Central memory CD4-positive, alpha-beta T cell (primary cell): ENCODE results near the gene BSDC1.
A peak's percentile ranks its signal among the peaks of the same experiment; 100 is the strongest.
"Not testable (repeated sequence)": the region's sequence is repeated elsewhere in the genome, so short reads cannot be mapped to it uniquely, and the experiment has no call there.

Experiments used
- DNase-seq: peaks from one replicate; pipeline ENCODE4 v3.0.0; 2022

The BSDC1 gene

DNA sequence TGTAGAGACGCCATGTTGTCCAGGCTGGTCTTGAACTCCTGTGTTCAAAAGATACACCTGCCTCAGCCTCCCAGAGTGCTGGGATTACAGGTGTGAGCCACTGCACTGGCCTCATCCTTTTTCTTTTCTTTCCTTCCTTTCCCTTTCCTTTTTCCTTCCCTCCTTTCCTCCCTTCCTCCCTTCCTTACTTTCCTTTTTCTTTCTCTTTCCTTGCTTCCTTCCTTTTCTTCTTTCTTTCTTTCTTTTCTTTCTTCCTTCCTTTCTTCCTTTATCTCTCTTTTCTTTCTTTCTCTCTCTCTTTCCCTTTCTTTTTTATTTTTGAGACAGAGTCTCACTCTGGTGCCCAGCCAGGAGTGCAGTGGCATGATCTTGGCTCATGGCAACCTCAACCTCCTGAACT lies 37.8 kb downstream of the BSDC1 start:
- DNase-seq, result no peak

DNA sequence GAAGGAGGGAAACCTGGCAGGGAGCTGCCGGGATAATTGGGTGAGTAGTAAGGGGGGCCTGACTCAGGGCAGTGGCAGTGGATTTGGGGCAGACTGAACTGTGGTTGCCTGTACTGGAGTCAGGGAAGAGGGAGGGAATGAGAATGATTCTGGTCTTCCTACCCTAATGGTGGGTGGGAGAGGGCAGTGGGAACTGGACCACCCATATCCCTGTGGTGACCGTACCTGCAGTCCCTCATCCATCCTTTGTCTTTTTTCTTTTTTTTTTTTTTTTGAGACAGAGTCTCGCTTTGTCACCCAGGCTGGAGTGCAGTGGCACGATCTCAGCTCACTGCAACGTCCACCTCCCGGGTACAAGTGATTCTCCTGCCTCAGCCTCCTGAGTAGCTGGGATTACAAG lies 38.5 kb downstream of the BSDC1 start:
- not testable (repeated sequence) for DNase-seq

DNA sequence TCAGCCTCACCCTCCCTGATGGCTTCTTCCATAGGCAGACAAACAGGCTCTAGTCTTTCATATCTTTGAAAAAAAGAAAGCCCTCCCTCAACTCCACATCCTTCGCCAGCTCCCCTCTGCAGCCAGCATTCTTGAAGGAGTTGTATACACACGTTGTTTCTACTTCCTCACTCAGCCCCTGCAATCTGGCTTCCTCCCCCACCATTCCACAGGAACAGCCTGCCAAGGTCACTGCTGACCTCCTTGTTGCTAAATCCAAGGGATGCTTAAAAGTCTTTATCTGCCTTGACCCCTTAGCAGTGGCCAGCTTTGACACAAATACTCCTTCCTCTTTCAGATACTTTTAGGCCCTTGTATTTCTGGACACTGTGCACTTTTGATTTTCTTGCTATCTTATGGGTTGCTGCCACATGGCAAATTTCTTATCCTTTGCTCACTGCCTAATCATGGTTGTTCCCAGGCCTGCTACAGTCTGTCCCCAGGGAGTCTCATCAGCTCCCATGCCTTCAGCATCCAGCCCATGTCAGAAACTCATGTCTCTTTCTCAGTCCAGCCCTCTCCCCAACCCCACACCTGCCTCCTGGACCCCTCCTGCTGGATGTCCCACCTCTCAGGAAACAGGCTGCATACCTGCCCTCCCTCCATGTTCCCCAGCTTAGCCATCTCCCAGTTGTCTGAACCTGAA lies 40.2 kb downstream of the BSDC1 start:
- no peak for DNase-seq

DNA sequence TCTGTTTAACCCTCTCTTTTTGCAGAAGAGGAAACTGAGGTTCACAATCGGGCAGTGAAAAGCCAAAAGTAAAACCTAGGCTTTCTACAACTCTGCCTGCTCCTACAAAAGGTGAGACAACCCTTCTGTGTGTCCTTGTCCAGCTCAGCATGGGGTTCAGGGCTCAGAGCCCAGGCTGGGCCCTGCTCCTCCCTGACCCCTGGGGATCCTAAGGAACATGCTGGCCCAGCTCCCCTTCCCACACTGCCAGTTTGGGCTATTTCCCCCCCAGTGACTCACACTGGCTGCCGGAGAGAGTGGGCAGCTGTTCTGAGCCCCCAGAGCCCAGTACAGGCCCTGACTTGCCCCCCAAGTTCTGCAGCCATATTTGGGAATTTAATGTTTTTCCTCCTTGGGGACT lies 40.8 kb downstream of the BSDC1 start:
- no peak for DNase-seq

DNA sequence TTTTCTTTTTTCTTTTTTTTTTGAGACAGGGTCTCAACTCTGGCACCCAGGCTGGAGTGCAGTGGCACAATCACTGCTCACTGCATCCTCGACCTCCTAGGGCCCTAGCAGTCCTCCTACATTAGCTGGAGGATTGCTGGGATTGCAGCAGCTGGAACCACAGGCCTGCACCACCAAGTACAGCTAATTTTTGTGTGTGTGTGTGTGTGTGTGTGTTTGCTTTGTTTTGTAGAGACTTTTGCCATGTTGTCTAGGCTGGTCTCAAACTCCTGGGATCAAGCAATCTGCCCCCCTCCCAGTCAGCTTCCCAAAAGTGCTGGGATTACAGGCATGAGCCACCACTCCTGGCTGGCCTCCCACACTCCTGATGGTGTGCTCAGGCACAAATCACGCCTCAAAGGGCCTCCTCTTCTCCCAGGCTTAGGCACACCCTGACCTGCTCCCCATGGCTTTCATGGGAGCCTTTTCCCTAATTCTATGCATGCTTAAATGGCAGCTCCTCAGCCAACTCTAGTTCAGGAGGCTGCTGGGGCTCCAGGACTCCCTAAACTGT lies 41.3 kb downstream of the BSDC1 start:
- DNase-seq, result no peak

DNA sequence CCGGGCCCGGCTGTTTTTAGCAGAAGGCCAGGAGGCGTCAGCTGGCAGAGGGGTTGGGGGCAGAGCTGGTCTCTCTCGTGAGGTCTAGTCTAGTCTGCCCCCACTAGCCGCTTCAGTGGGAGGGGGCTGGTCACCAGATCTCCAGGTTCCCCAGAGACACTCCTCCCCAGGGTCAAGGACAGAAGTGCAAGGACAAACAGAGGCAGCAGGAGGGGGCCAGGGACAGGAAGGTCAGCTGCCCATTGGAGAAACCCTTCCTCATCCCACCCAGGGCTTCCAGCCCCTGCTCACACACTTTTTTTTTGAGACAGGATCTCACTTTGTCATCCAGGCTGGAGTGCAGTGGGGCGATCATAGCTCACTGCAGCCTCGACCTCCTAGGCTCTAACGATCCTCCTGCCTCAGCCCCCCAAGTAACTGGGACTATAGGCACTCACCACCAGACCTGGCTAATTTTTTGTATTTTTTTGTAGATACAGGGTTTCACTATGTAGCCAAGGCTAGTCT lies 41.9 kb downstream of the BSDC1 start:
- no peak for DNase-seq

DNA sequence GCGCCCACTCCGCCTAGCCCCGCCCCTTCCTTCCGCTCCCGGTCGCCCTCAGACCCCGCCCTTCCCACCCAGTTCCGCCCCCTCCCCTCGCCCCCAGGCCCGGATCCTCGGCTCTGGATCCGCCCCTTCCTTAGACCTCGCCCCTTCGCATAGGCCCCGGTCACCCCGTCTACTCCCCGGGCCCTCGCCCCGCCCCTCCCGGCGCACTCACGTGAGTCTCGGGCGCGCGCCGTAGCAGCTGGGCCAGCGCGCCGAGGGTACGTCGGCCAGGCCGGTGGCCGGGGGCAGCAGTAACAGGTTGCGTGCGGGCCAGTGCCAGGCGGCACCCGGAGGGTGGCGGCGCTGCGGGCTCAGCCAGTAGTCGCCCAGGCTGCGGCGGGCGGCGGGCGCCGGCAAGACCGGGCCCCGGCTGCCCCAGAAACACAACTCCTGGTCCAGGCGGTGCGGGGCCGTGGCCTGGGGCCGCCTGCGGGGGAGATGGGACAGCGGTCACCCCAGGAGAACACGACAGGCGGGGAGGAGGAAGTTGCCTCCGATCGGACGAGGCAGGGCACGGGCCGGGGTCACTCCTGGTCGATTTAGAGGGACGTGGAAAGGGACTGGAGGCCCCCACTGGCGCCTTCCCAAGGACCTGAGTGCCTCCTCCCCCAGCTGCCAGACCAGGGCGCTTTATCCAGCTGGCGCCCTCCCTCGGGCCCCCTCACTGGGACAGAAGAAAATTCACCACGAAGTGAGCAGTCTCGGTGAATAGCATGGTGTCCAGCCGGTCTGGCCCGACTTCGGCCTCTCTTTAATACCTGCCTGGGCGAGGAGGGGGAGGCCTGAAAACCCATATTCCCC lies 42.6 kb downstream of the BSDC1 start:
- peak; percentile 89 for DNase-seq

DNA sequence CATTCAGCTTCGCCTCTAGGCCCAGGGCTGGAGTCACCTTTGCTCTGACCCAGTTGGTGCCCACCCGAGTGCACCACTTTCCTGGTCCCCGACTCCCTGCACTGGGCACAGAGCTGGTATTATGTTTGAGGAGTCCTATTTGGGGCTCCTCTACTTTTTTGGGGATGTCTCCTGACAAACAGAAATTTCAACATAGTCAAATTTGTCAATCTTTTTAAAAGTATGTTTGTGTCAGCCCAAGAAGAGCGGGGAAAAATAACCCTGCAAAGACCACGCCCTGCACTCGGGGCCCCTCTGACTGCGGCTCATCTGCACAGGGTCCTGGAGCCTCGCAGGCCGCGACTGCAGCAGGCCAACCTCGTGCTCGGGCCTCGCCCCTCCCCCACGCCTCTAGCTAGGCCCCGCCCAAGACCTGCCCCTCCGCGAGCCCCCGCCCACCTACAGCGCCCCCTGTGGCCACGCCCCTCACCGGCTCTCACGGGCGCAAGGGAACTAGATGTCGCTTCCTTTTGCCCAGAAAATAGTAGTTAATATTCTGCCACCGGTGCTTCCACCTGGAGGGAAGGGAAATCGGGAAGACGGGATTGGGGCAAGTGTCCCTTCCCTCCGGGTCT lies 43.3 kb downstream of the BSDC1 start:
- no peak for DNase-seq

DNA sequence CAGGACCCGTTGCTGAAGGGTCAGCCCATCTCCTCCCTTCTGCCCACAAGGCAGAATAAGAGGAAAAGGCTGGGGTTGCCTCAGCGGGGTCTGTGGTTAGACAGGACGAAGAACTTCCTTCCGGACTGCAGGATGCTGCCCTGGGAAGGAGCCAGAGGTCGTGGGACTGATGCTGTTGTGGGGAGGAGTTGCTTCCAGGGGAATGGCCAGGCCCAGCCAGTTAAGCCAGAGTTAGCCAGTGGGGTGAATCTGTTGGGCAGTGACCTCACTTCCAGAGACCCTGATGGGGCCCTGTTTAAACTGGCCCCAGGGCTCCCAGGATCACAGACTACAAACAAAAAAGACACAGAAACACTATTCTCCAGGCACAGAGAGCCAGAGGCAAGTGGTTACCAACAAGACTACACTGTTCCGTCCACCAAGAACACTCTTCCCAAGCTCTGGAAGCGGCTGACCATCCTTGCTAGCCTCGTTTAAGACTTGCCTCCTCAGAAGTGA lies 45.0 kb downstream of the BSDC1 start:
- no peak for DNase-seq

DNA sequence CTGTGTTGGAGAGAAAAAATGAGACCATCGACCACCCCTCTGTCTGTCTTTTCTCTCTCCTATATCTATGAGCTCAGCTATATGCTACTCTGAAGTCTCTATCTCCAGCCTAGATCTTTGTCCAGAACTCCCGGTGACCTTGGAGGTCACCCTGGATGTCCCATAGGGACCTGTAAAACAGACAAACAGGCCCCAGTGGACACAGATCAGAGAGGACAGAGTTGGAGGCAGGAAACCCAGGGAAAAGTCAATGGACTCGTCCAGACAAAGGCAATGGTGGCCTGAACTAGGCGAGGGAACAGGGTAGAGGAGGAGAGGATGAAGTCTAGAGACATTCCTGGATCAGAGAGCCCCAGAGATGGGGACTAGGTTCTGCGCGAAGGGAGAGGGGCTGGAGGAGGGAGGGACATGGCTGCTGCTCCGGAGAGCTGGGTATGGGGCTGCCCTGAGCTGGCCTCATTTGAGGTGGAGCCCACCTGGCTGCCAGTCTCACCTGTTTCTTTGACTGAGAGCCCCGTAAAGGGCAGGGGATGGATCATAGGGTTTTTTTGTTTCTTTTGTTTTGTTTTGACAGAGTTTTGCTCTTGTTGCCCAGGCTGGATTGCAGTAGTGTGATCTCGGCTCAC lies 47.6 kb downstream of the BSDC1 start:
- DNase-seq, result no peak

DNA sequence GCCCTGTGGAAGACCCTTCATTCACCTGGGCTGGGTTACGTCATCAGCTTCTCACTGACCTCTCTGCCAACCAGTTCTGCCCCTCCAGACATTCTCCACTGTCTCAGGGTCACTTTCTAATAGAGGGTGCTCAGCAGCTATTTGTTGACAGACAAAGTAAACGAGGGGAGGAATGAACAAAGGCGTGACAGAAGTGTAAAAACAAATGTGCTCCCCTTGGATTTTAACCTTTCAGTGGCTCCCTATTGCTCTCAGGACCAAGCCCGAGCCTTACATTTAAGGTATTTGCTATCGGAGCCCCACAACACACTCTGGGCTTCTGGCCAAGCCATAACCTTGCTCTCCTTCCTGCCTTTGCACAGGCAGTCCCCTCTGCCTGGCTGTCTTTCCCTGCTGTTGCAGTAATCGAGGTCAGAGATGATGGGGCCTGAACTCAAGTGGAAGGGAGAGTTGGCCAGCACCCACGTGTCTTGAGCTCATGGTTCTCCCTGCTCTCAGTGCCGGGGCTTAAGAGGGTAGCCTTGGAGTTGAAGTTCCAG lies 48.9 kb downstream of the BSDC1 start:
- peak; percentile 33 for DNase-seq

DNA sequence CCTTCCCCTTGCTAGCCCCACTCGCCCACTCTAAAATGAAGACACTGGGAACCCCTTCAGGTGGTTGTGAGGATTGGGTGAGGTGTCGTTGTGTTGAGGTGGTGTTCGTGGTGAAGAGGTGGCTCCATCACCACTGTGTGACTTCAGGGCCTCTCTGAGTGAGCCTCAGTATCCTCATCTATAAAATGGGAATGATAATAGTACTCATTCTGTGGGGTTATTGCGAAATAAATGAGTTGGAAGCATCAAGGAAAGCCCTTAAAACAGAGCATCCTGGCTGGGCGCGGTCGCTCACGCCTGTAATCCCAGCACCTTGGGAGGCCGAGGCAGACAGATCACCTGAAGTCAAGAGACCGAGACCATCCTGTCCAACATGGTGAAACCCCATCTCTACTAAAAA lies 51.5 kb downstream of the BSDC1 start:
- no peak for DNase-seq

DNA sequence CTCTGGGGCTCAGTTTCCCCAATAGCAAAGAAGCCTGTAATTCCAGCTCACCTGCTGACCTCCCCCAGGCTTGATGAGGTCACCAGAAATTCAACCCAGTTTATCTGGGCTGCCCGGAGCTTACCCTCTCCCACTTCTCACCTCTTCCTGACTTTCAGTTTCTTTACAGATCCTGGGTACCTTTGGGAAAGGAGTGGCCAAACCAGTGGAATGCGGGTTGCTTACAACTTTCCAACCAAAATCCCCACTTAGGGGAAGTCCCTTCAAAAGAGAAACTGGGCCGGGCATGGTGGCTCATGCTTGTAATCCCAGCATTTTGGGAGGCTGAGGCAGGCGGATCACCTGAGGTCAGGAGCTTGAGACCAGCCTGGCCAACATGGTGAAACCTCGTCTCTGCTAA lies 52.3 kb downstream of the BSDC1 start:
- no peak for DNase-seq

DNA sequence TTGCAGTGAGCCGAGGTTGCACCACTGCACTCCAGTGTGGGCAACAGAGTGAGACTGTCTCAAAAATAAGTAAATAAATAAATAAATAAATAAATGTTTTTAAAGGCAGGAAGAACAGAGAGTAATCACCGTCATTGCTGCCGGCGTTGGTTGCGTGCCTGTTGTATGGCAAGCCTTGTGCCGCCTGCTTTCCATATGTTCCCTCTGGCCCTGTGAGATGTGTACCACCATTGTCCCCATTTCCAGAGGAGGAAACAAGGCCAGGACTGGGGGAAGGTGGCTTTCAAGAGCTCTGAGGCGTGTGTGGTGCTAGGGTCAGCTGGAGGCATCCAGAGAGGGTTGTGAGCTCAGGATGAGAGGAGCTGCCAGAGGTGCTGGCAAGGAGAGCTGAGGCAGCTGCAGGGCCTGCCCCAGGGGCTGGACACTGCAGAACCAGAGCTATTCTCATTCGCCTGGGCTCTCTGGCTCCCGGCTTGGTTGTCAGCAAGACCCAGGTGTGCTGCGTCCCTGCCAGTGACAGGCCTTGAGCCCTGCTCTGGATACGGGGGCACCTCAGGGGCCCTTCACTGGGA lies 53.0 kb downstream of the BSDC1 start:
- no peak for DNase-seq

DNA sequence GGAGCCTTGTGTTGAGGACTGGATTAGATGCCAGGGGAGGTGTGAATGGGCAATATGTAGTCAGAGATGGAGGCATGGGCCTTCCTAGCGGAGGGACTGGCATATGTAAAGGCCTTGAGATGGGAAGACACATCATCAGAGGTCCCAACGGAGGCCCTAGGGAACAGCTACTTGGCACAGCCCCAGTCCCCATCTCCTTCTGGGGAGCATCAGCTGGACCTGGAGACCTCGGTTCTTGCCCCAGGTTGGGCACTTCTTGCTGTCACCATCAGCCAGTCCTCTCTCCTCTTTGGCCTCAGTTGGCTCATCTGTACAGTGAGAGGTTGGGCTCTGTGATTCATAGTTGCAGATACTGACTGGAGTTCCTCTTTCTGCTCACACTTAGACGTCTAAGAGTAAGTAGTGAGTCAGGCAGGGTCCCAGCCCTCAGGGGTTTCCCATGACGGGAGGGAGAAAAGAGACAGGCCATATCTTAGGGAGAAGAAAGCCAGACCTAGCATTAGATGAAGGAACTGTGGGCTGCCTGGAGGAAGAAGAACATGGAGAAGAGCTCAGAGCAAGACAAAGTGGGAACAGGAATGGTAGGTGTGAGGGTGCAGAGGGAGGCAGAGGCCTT lies 54.8 kb downstream of the BSDC1 start:
- no peak for DNase-seq

DNA sequence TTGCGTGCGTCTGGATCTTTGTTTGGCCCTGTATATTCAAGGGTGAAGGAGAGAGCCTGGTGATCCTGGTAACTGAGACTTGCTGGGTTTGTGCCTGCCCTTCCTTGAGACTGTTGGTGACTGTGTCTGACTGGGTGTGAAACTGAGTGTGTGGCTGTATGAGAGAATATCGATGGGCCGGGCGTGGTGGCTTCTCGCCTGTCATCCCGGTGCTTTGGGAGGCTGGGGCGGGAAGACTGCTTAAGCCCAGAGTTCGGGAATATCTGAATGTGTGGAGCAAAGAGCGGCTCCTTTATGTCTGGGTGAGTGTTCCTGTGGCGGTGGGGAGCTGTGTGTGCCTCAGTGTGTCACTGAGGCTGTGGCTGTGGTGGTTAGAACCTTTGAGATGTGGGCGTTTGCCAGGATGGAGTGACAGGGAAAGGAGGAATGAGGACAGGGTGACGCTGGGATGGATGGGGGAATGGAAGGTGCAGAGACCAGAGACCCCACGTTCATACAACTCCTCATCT lies 55.5 kb downstream of the BSDC1 start:
- no peak for DNase-seq

DNA sequence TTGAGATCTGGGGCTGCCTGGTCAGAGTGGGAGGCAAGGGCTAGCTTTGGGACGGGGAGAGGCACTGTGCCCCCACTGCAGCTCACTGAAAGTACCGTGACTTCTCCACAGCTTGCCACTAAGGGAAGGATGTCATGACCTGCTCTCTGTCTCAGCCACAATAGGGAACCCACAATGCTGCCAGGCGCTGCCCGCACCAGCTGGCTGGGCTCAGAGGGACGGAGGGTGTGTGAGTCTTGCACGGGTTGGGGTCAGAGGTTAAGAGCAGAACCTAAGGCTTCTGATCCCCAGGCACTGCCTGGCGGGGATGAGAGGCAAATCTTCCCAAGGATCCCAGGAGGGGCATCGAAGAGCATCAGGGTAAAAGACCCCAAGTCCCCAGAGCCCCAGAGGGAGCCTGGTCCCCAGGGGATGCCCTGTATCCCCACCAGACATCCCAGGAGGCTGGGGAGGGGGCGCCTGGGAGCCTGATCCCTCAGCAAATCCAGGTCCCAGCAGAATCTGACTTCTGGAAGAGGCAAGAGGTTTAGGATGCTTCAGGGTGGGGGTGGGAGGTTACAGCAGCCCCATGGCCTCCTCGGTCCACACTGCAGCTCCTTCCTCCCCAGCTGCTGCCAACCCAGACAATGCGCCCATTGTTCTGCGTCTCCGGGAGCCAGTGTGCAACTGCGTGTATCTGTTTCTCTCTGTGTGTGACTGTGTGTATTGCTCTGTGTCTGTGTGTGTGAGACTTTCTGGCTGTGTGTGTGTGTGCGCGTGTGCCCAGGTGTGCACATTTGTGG lies 56.2 kb downstream of the BSDC1 start:
- no peak for DNase-seq

DNA sequence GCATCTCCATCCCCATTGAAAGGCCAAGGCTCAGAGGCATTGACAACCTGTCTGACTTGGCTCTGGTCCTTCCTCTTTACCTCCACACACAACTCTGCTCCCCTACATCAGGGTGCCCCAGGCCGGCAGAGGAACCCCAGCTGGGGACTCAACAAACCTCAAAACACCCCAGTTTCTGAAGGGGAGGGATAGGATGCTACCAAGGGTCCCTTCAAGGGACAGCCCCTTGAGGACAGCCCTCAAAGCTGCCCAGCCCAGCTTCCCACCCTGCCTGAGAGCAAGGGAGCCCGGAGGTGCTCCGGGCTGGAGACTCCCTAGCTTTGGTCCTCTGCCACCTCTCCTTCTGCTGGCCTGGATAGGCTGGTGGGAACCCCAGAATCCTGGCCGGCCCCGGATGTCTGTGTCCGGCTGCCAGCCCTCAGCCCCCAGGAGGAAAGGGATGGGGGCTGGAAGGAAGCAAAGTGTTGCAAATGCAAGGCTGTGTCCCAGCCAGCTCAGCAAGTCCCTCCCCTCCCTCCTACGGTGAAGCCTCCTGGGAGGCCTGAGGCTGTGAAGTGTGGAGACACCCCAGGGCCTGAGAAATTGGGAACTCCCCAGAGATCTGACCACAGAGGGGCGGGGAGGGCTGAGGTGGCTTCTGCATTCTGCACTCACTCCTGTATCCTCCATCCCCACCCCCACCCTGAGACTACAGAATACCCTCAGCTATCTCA lies 57.1 kb downstream of the BSDC1 start:
- peak; percentile 59 for DNase-seq

DNA sequence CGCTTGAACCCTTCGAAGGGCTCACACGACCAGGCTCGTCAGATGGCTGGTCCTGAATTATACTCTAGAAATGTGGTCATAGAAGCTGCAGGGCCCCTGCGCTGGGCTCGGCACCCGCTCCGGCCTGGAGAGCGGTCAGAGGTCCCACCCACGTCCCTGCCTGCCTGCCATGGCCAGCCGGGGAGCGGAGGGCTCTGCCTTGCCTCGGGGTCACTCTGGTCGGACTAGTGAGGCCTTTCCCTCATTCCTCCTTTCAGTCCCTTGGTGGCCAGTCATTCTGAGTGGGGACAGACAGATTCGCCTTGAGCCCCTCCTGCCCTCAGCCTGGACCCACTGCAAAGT lies 57.7 kb downstream of the BSDC1 start:
- no peak for DNase-seq
